SIG-M5 treated with dmso at 0.1 percent for 504 hours (cell line): ENCODE results near the gene ZPR1.
"Not testable (repeated sequence)": the region's sequence is repeated elsewhere in the genome, so short reads cannot be mapped to it uniquely, and the experiment has no call there.

Experiments
- DNase-seq: peaks from one replicate; lab custom pipeline; 2025; ENCODE audit not compliant: unreplicated experiment; lab: John Stamatoyannopoulos, UW

The ZPR1 gene, protein sequence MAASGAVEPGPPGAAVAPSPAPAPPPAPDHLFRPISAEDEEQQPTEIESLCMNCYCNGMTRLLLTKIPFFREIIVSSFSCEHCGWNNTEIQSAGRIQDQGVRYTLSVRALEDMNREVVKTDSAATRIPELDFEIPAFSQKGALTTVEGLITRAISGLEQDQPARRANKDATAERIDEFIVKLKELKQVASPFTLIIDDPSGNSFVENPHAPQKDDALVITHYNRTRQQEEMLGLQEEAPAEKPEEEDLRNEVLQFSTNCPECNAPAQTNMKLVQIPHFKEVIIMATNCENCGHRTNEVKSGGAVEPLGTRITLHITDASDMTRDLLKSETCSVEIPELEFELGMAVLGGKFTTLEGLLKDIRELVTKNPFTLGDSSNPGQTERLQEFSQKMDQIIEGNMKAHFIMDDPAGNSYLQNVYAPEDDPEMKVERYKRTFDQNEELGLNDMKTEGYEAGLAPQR

DNA sequence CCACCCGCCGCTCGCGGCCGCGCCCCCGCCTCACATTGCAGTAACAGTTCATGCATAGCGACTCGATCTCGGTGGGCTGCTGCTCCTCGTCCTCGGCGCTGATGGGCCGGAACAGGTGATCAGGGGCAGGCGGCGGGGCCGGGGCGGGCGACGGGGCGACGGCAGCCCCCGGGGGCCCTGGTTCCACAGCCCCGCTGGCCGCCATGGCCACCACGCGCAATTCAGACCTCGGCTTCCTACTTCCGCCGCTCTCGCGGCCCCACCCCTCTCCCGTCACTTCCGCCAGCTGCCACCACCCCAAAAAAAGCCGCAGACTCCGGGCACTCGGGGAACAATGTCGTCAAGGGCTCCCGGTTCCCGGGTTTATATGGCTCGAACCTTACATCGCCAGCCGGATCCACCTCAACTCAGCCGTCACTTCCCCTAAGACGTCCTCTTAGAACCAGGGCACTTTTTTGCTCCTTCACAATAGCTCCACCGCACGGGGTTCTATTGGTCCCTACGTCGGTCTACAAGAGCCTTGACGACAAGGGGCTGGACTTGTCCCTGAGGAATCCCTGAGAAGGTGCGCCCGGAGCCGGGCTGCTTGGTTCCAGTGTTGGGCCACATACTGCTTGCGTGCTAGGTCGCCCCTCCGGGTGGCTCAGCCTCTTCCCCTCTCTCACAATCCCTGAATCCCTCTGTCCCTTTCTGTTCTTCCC lies at the start of gene ZPR1:
TSS of gene ZPR1 (minus strand) at position 238 of the 701 bp plus-strand sequence. CDS start at position 205, 33 bp downstream.
- peak; percentile 65 for DNase-seq

DNA sequence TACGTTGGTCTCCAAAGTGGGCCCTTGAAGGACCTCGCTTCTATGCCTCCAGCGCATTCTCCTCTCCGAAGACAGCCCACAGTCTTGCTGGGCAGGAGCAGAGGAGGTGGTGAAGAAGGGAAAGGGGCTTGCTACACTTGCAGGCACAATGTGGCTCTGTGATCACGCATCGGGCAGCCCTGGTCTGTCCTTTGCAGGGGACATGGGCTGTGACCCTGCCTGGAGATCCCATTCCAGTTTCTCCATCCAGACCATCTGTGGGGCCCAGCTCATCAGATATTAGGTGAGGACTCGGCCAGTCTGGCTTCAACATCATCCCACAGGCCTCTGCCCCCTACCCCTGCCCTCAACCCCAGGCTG lies 48.8 kb upstream of the ZPR1 start:
- no peak for DNase-seq

DNA sequence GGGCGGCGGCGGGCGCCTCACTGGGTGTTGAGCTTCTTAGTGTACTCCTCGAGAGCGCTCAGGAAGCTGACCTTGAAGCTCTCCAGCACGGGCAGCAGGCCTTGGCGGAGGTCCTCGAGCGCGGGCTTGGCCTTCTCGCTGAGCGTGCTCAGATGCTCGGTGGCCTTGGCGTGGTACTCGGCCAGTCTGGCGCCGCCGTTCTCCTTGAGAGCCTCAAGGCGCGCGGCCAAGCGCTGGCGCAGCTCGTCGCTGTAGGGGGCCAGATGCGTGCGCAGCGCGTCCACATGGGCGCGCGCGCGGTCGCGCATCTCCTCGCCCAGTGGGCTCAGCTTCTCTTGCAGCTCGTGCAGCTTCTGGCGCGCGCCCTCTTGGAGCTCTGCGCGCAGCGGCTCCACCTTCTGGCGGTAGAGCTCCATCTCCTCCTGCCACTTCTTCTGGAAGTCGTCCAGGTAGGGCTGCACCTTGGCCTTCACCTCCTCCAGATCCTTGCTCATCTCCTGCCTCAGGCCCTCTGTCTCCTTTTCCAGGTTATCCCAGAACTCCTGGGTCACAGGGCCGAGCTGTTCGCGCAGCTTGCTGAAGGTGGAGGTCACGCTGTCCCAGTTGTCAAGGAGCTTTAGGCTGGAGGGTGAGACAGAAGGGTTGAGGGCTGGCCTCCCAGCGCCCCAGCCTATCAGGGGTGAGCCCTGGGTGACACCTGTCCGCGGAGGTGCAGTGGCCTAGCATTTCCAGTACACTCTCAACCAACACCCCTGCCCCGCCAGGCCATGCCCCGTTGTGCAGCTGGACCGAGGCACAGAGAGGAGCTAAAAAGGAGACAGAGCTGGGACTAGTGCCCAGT lies 48.2 kb upstream of the ZPR1 start:
- DNase-seq, result peak; percentile 82

DNA sequence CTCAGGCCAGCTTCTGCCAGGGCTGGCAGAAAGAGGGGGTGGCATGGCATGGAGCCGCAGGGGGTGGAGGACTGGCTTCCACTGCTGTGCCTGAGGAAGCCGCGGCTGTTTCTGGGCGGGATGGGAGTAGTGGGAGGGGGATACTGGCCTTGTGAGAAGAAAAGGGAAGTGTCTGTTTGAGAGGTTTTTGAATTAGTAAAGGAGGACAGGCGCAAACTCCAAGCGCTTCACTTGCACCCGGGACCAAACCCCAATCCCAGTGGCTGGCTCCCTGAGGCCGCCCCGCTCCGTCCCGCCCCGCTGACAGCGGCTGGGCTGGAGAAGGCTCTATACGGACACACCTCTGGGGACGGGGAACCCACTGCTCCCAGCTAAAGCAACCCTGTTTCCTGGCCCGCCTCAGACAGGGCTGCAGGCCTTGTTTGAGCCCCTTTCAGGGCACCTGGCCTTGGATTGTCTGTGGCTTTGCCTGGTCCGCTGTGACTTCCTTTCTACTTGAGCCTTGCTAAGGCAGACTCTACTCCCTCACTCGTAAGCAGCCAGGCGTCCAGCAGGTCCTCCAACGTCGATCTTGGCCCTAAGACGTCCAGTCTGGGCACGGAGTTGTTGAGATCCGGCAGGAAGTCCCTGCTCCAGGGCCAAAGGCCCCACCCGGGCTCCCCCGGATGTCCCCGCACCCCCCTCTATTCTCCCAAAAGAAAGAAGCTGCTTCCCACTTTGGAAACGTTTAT lies 47.4 kb upstream of the ZPR1 start:
- peak; percentile 78 for DNase-seq

DNA sequence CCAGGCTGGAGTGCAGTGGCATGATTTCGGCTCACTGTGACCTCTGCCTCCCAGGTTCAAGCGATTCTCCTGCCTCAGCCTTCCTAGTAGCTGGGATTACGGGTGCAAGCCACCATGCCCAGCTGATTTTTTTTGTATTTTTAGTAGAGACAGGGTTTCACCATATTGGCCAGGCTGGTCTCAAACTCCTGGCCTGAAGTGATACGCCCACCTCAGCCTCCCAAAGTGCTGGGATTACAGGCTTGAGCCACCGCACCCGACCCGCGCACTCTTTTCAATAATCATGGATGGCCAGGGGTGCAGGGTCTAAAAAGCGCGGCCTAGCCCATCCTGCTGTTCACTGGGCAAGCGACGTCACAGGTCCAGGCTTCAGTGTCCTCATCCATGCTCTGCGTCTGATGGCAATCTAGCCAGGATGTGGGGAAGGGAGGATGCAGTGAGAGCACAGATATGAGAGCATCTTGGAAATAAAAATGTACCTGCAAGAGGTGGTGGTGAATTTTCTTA lies 46.8 kb upstream of the ZPR1 start:
- not testable (repeated sequence) for DNase-seq

DNA sequence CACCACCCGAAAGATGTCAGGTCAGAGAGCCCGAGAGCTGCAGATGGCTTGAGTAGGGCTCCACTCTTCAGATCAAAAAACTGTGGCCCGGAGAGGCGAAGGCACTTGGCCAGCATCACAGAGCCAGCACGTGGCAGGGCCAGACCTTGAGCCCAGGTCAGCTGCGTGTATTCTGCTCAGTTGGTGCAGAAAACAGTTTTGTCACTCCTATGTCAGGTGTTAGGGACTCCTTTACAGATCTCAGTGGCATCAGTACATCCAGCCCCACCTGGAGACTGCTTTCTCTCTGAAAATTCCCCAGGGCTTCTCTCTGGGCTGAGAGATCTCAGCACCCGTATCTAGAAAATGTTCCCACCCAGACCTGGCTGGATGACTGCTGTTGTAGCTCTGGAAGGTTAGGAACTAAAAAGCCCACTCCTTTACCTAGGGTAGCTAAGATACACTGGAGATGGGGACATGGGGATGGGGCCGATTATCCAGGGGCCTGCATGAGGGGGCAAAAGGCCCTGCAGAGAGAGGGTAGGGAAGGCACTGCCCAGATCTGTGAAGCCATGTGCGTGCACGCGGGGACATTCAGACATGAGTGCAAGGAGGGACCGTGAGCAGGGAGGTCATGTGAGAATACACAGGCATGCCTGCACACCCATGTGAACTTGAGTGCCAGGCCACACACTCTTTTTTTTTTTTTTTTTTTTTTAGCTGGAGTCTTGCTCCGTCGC lies 46.2 kb upstream of the ZPR1 start:
- no peak for DNase-seq

DNA sequence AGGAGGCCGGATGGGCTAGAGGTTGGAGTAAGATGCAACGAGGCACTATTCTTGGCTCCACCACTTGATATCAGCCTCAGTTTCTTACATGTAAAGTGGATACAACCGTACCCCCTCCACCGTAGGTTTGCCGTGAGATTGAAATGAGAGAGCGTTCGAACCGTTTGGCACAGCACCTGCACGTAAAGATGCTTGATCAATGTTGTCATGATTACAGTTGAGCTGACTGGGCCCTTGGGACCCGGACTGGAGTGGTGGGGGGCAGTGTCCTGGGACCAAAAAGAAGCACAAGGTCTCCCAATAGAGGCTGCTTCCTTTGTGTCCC lies 45.6 kb upstream of the ZPR1 start:
- DNase-seq, result no peak

DNA sequence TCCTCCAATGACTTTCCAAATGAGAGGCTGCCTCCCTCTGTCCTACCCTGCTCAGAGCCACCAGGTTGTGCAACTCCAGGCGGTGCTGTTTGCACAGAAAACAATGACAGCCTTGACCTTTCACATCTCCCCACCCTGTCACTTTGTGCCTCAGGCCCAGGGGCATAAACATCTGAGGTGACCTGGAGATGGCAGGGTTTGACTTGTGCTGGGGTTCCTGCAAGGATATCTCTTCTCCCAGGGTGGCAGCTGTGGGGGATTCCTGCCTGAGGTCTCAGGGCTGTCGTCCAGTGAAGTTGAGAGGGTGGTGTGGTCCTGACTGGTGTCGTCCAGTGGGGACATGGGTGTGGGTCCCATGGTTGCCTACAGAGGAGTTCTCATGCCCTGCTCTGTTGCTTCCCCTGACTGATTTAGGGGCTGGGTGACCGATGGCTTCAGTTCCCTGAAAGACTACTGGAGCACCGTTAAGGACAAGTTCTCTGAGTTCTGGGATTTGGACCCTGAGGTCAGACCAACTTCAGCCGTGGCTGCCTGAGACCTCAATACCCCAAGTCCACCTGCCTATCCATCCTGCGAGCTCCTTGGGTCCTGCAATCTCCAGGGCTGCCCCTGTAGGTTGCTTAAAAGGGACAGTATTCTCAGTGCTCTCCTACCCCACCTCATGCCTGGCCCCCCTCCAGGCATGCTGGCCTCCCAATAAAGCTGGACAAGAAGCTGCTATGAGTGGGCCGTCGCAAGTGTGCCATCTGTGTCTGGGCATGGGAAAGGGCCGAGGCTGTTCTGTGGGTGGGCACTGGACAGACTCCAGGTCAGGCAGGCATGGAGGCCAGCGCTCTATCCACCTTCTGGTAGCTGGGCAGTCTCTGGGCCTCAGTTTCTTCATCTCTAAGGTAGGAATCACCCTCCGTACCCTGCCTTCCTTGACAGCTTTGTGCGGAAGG lies 44.8 kb upstream of the ZPR1 start:
- no peak for DNase-seq

DNA sequence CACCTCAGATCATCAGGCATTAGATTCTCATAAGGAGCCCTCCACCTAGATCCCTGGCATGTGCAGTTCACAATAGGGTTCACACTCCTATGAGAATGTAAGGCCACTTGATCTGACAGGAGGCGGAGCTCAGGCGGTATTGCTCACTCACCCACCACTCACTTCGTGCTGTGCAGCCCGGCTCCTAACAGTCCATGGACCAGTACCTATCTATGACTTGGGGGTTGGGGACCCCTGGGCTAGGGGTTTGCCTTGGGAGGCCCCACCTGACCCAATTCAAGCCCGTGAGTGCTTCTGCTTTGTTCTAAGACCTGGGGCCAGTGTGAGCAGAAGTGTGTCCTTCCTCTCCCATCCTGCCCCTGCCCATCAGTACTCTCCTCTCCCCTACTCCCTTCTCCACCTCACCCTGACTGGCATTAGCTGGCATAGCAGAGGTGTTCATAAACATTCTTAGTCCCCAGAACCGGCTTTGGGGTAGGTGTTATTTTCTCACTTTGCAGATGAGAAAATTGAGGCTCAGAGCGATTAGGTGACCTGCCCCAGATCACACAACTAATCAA lies 44.0 kb upstream of the ZPR1 start:
- DNase-seq, result no peak

DNA sequence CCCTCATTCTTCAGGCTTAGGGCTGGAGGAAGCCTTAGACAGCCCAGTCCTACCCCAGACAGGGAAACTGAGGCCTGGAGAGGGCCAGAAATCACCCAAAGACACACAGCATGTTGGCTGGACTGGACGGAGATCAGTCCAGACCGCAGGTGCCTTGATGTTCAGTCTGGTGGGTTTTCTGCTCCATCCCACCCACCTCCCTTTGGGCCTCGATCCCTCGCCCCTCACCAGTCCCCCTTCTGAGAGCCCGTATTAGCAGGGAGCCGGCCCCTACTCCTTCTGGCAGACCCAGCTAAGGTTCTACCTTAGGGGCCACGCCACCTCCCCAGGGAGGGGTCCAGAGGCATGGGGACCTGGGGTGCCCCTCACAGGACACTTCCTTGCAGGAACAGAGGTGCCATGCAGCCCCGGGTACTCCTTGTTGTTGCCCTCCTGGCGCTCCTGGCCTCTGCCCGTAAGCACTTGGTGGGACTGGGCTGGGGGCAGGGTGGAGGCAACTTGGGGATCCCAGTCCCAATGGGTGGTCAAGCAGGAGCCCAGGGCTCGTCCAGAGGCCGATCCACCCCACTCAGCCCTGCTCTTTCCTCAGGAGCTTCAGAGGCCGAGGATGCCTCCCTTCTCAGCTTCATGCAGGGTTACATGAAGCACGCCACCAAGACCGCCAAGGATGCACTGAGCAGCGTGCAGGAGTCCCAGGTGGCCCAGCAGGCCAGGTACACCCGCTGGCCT lies 42.5 kb upstream of the ZPR1 start:
- no peak for DNase-seq

DNA sequence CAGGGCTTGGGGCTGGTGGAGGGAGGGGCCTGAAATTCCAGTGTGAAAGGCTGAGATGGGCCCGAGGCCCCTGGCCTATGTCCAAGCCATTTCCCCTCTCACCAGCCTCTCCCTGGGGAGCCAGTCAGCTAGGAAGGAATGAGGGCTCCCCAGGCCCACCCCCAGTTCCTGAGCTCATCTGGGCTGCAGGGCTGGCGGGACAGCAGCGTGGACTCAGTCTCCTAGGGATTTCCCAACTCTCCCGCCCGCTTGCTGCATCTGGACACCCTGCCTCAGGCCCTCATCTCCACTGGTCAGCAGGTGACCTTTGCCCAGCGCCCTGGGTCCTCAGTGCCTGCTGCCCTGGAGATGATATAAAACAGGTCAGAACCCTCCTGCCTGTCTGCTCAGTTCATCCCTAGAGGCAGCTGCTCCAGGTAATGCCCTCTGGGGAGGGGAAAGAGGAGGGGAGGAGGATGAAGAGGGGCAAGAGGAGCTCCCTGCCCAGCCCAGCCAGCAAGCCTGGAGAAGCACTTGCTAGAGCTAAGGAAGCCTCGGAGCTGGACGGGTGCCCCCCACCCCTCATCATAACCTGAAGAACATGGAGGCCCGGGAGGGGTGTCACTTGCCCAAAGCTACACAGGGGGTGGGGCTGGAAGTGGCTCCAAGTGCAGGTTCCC lies 41.8 kb upstream of the ZPR1 start, which contains the start of gene APOC3:
TSS of gene APOC3 (plus strand) at position 383 of the 659 bp plus-strand sequence. CDS start 676 bp downstream, outside the sequence.
- DNase-seq, result no peak

DNA sequence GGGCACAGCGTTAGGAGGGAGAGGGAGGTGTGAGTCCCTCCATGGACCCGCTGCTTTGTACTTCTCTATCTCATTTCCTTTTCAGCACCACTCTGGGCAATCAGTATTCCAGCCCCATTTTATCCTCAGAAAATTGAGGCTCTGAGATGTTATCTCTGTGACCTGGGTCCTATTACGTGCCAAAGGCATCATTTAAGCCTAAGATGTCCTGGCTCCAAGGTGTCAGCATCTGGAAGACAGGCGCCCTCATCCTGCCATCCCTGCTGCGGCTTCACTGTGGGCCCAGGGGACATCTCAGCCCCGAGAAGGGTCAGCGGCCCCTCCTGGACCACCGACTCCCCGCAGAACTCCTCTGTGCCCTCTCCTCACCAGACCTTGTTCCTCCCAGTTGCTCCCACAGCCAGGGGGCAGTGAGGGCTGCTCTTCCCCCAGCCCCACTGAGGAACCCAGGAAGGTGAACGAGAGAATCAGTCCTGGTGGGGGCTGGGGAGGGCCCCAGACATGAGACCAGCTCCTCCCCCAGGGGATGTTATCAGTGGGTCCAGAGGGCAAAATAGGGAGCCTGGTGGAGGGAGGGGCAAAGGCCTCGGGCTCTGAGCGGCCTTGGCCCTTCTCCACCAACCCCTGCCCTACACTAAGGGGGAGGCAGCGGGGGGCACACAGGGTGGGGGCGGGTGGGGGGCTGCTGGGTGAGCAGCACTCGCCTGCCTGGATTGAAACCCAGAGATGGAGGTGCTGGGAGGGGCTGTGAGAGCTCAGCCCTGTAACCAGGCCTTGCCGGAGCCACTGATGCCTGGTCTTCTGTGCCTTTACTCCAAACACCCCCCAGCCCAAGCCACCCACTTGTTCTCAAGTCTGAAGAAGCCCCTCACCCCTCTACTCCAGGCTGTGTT lies 41.1 kb upstream of the ZPR1 start:
- no peak for DNase-seq

DNA sequence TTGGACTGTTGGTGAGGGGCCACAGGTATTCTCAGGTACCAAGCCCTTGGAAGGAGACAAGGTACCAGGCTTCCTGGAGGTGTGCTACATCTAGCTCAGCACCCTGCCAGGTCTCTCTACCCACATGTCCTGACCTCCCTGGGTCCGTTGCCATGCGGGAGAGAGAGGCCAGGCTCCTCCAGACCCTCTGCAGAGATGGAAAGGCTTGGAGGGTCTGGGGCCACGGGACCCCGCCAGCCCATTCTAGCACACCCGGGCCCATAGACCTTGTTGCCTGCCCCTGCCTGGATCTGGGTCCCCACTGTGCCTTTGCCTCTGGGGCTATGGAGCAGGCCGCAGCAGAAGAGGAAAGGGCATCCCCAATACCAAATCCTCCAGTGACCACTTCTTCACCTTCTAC lies 39.6 kb upstream of the ZPR1 start:
- DNase-seq, result no peak

DNA sequence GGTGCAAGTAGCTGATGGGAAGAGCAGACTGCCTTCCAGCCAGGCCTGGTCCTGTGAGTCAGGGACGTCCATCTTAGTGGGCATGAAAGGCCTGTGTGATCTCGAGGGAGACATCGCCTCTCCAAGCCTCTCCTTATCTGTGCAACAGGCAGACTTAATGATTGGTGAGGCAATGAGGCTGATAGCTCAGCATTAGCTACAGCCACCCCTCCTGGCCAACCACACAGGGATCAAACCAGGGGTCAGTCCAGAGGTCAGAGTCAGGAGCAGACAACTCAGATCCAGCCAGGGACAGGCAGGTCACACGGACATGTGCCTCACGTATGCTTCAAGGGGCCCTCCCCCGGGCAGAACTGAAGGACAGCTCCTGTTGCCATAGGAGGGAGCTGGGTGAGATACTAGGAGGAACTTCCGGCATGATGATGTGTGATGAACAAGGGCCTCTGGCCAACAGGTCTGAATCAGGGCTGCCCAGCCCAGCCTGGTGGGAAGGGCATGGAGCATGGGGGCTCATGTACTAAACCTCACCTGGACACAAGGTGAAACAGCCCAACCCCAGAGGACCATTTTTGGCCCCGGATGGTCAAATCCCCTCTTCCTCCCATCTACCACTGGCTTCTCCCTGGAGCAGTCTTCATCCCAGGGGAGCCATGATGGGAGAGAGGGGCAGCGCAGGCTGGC lies 39.1 kb upstream of the ZPR1 start:
- no peak for DNase-seq

DNA sequence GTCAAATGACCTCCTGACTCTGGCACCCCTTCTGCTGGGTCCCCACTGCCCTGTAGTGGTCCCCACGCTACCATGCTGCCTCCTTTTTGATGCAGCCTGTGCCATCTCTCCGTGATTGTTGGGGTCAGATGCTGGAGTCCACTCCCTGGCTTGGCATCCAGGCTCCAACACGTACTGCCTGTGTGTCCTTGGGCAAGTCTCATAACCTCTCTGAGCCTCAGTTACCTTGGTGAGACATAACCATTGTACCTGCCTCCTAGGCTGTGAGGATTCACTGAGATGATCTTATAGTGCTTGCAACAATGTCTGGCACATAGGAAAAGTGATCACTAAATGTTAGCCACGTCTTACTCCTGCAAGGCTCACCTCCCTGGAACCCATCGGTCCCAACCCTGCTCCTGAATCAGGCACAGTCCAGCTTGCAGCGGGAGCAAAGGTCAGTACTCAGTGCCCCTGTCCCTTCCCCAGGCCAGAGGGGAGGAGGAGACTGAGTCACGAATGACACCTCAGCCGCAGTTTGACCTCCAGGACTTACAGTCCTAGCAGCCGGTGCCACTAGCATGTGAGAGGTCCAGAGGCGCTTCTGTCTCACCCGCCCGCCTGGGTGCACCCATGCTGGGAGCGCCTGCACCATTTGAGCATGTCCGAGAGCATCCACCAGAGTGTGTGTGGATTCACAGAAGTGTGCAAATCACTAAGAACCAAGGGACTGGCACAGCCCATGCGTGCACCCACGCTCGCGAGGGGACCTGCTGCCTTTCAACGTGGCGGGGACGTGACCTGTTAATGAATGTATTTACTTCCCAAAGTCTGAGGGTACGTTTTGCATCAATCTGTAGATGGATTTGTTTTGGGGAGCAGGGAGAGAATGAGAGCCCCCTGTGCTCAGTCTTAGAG lies 38.3 kb upstream of the ZPR1 start:
- no peak for DNase-seq
